Bronchus fibroblast of lung (primary cell): ENCODE data around the gene LTV1. TPM values are rescaled to one million over a fixed set of nuclear protein-coding genes. Genes with fewer than 3 reads are reported as not detected.

Experiments used
- total RNA-seq: library from RNA; depleted of rRNA; stranded (reverse); fragments of >200 nt; gene quantifications from 2 replicates; pipeline ENCODE4 v1.2.3, GENCODE V29; 2015

Gene LTV1, protein sequence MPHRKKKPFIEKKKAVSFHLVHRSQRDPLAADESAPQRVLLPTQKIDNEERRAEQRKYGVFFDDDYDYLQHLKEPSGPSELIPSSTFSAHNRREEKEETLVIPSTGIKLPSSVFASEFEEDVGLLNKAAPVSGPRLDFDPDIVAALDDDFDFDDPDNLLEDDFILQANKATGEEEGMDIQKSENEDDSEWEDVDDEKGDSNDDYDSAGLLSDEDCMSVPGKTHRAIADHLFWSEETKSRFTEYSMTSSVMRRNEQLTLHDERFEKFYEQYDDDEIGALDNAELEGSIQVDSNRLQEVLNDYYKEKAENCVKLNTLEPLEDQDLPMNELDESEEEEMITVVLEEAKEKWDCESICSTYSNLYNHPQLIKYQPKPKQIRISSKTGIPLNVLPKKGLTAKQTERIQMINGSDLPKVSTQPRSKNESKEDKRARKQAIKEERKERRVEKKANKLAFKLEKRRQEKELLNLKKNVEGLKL
- total RNA-seq: 12.2 and 15.3 TPM in 2 replicates

DNA sequence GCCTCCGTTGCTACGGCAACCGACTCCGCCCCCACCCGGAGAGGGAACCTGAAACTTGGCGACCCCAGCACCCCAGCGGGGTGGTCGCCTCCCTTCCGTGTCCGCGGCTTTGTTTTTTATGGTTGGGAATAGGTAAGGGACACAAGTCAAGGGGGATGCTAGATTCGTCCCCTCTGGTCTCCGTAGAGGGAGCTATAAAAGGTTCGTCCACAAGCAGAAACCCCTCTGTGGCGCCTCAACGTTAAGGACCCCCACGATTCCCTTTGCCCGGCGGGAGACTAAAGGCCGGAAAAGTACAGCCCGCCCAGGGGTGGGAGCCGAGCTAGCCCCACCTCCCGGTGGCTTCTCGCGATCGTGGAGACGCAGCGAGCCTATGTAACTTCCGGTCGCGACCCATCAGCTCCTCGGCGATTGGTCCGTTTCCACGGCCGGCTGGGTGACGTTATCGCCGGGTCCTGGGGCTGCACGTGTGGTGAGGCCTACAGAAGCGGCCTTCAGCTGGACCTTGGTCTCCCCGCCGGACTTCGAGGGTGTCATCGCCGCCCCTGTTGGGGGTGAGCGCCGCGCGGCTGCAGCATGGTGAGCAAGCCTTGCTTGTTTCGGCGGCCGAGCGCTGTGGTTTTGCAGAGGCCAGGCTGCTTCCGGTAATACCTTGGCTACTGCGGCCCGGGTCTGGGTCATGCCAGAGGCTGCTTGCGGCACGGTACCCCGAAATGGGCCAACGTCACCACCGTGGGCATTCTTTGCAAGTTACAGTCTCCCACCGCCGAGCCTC lies at the start of gene LTV1:
TSS of gene LTV1 (plus strand) at position 437 of the 775 bp plus-strand sequence. CDS start at position 577, 140 bp downstream.

DNA sequence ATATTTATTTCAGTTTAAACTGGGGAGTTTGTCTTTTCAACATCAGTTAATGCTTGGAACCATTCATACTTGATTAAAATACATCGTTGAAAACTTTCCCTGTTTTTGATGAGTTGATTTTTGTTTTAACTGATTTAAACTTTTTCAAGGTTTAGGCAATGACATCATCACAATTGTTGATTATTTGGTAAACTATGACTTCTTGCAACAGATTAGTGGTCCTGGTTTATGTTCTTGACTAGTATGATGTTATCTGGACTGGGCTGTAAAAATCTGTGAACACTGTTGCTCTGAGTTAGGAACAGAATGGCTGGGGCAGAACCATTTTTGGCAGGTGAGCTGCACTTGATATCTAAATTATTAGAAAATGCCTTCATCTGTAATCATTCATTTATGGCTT lies 21.1 kb downstream of the LTV1 start, which contains the start of gene ZC2HC1B:
TSS of gene ZC2HC1B (plus strand) at position 241 of the 400 bp plus-strand sequence. CDS start at position 307, 66 bp downstream.

Other genes with a start within 250 kb of the LTV1 start
- 18.5 and 20.8 TPM in 2 replicates for gene PHACTR2, start 165.4 kb upstream of the LTV1 start, total RNA-seq
- not detected in 2 replicates for gene ZC2HC1B, start 21.1 kb downstream of the LTV1 start, total RNA-seq
- gene PLAGL1, start 164.9 kb downstream of the LTV1 start, total RNA-seq: 8.9 and 11.6 TPM in 2 replicates